Activated T-cell treated with anti-CD3 and anti-CD28 coated beads, Interleukin-2, amount 50 U/mL, for 1 hour (primary cell): Measurements from ENCODE around the gene RABEP2.
"Not testable (repeated sequence)": the region's sequence is repeated elsewhere in the genome, so short reads cannot be mapped to it uniquely, and the experiment has no call there.

Source experiments
- DNase-seq: peaks from one replicate; pipeline ENCODE4 v3.0.0-alpha.2; 2020

Gene RABEP2

DNA sequence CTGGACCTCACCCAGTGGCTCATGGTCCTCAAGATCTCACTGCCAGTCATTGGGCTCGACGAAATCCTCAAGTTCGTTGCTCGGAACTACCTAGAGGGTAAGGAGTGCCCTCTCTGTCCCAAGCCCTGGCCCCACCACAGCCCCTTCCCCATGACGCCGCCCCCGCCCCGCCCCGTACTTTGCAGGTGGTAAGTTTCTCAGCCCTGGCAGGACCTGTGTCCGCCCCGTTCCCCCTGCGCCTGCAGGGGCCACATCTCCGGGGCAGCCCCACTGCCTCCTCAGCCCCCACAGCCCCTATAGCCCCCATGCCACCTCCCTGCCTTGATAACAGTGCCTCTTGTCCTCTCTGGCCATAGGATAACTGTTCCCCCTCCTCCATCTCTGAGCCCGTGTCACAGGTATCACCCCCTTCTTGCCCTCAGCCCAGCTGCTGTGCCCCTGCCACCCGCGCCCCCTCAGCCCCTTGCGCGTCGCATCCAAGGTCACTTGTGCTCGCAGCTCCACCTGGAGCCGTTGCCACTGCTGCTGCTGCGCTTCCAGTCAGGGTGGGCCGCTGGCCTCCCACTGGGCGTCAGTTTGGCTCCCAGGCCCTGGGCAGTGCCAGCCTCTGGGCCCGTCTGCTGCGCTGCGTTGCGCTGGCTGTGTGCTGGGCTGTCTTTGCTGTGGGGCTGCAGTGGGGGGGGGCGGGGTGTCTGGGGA, 21.5 kb downstream of the RABEP2 start:
- no peak for DNase-seq

DNA sequence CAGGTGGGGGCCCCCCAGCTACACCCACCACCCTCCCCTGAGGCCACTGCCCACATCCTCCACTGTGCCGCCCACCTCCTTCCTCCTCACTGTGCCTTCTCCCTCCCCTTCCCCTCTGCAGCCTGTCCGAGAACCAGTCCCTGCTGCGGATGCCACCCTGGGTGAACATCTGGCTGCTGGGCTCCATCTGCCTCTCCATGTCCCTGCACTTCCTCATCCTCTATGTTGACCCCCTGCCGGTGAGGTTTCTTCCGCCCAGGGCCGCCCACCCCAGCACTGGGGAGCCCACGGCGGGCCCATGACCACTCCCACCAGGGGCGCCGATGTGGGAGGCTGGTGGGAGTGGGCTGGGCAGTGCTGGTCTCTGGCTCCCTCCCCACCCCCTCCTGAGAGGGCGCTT, 22.1 kb downstream of the RABEP2 start:
- DNase-seq, result no peak

- DNase-seq, result no peak
These were observed 23.2 kb downstream of the RABEP2 start for GRCh38 chr16:28901862-28902261.

- DNase-seq, result no peak
These were observed 24.4 kb downstream of the RABEP2 start for GRCh38 chr16:28900601-28901000.

DNA sequence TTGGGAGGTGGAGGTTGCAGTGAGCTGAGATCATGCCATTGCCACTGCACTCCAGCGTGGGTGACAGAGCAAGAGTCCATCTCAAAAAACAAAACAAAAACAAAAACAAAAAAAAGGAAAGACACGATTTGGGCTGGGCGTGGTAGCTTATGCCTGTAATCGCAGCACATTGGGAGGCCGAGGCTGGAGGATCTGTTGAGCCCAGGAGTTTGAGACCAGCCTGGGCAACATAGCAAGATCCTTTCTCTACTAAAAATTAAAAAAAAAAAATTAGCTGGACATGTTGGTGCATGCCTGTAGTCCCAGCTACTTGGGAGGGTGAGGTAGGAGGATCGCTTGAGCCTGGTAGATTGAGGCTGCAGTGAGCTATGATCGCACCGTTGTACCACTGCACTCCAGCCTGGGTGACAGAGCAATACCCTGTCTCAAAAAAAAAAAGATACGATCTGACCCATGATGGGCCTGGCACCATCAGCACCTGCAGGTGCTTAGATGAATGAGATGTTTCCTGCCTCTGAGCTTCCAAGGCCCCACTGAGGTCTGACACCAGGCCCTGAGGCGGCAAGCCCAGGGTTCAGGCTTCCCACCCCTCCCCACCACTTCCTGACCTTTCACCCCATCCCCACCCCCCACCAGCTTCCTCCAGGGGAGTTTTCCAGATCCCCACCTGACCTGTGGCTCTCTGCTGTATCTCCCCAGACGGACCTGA, 25.0 kb downstream of the RABEP2 start:
- no peak for DNase-seq

GRCh38 chr16:28898942-28899341, 26.1 kb downstream of the RABEP2 start:
- DNase-seq, result no peak

DNA sequence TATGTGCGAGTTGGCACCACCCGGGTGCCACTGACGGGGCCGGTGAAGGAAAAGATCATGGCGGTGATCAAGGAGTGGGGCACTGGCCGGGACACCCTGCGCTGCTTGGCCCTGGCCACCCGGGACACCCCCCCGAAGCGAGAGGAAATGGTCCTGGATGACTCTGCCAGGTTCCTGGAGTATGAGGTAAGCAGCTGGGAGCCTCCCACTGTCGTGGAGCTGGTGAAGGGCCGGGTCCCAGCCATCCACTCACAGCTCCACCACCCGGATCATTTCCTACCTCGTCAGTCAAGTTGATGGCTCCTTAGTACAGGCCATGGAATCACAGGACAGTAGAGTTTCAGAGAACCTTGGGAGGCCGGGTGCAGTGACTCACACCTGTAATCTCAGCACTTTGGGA, 26.8 kb downstream of the RABEP2 start:
- DNase-seq, result no peak

- DNase-seq, result no peak
These were observed 27.2 kb downstream of the RABEP2 start for GRCh38 chr16:28897826-28898225.

DNA sequence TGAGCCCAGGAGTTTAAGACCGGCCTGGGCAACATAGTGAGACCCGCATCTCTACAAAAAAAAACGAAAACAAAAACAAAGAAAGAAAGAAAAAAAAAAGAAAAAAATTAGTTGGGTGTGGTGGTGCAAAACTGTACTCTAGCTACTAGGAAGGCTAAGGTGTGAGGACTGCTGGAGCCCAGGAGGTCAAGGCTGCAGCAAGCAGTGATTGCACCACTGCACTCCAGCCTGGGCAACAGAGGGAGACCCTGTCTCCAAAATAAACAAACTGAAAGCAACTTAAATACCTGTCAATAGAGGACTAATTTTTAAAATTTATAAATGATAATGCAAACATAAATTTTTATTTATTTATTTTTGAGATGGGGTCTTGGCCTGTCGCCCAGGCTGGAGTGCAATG, 29.4 kb downstream of the RABEP2 start:
- DNase-seq, result no peak

DNA sequence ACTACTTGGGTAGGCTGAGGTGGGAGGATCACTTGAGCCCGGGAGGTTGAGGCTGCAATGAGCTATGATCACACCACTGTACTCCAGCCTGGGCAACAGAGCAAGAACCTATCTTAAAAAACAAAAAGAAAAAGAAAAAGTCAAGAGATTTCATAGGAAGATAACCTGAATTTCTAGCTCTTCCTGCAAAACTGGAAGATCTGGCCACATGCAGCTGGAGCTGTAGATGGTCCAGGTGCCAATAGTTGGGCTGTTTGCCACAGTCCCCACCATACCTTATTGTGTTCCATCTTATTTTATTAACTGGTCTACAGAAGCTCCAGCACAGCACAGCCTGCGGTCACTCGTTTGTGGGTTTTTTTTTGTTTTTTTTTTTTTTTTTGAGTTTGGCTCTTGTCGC, 31.7 kb downstream of the RABEP2 start:
- no peak for DNase-seq

DNA sequence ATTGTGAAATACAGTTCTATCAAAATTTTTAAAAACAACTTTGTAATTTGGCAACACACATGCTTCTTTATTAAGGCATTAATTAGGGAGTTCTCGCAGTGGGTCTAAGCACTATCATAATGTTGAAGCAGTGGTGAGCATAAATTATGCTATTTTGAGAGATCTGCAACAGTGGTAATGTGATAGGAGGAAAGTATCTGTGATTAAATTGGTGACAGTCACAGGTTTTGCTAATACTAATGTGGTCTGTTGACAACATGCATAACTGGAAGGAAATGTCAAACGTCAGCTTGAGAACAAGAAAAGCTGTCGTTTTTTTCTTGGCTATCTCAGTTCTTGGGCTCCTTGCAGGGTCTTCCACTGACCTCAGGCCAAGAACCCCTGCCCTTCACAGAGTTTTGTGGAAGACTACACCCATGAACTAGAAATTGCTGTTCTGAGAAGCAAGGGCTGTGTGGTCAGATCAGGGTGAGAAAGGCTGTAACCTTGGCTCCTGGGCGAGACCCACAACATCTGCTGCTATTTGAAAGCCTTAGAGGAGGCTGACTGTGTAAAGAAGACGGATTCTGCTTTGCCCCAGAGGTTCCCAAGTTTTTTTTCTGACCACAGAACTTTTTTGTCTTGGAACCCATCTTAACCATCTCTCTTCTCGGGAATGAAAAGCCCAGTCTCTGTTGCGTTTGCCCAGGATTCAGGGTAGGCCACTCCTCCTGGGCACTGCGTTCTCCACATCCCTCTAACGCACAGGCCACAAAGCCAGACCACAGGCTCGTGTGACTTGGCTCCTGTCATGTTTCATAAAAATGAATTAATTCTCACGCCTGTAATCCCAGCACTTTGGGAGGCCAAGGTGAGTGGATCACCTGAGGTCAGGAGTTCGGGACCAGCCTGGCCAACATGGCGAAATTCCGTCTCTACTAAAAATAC, 32.8 kb downstream of the RABEP2 start:
- no peak for DNase-seq

DNA sequence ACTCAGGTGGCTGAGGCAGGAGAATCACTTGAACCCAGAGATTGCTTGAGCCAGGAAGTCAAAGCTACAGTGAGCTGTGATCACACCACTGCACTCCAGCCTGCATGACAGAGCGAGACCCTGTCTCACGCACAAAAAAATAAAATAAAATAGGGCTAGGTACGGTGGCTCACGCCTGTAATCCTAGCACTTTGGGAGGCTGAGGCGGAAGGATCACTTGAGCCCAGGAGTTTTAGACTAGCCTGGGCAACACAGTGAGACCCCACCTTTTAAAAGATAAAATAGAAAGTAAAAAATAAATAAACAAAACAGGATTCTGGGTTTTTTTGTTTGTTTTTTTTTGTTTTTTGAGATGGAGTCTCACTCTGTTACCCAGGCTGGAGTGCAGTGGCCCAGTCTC, 34.7 kb downstream of the RABEP2 start:
- DNase-seq, result not testable (repeated sequence)

GRCh38 chr16:28886945-28887344, 38.1 kb downstream of the RABEP2 start:
- DNase-seq, result no peak

GRCh38 chr16:28884045-28884444, 41.0 kb downstream of the RABEP2 start:
- DNase-seq, result no peak

DNA sequence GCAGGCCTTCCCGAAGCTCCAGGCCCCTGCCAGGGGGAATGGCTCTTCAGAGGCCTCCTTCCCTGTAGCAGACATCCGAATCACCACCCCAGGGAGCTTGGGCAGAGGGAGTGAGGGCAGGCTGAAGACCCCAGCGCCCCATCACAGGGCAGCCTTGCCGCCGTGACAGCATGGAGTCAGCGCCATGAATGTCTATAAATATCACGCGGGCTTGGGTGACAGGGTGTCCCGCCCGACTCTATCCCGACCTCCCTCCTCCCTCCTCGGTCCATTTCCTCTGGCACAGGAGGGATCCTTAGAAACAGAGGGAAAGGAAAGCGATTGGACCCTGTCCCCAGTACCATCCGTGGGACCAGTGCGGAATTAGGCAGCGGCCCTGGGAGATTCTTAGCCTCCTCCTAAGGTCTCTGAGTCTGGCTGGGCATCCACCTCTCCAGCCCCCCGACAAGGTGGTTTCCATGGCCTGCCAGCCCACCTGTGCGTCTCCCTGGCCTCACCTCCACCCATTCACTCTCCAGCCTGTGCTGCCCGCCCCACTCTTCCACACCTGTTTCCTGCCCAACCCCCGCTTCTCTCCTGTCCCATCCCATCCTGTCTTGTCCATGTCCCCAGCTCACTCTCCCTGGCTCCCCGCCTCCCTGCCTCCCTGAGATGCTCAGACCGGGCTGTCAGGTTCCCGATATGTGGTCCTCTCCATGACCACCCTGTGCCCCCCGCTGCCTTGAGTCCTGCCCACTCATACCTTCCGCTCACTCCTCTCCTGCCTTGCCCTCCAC, 41.6 kb downstream of the RABEP2 start:
- no peak for DNase-seq

GRCh38 chr16:28882551-28883160, 42.4 kb downstream of the RABEP2 start:
- DNase-seq, result no peak

DNA sequence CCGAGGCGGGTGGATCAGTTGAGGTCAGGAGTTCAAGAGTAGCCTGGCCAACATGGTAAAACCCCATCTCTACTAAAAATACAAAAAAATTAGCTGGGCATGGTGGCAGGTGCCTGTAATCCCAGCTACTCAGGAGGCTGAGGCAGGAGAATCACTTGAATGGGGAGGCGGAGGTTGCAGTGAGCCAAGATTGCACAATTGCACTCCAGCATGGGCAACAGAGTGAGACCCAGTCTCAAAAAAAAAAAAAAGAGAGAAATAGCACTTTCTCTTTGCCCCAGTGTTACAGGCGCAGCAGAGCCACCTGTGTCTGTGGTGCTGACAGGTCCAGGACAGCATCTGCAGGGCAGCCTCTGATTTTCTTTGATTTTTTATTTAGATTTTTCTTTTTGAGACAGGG, 43.5 kb downstream of the RABEP2 start:
- DNase-seq, result not testable (repeated sequence)

GRCh38 chr16:28880955-28881354, 44.1 kb downstream of the RABEP2 start:
- DNase-seq, result no peak

- DNase-seq, result no peak
These were observed 44.5 kb downstream of the RABEP2 start for GRCh38 chr16:28880589-28880915.

DNA sequence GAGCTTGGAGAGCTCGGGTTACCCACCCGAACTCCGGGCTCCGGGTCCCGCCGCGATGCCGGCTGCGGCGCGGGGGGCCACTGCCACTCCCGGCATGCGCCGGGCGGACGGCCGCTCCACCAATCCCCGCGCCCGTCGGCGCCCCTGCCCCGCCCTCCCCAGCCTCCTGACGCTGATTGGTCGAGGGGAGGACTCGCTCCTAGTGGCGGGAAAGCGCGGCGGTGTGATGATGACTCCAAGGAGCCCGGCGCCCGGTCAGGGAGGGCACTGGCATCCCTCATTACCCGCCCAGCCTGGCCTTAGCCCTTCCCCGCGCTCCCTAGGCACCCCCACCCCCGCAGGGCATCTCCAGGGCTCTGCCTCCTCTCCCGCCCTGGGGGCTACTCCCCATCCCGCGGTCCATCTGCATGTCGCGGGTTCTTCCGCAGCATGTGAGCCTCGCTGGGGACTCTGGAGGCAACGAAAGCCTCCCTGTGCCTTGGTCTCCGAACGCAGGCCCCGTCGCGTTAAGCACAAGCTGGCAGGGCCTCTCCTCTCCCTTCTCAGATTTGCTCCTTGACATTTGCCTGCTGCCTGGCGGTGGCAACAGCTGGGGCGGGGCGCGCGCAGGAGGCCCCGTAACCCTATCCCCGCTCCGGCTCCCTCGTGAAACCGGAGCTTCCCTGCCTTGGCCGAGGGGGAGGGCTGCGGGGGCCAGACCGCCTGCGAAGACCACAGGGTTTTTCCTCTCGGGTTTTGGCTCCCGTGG, 45.0 kb downstream of the RABEP2 start:
- DNase-seq, result peak; percentile 91

- DNase-seq, result no peak
These were observed 45.7 kb downstream of the RABEP2 start for GRCh38 chr16:28879261-28879840.
